NCI-H187 (cell line): Measurements from ENCODE around the gene GPHN.

Experiments
- DNase-seq, 2 experiments: peaks; one replicate each; lab custom pipeline; 2025; lab: John Stamatoyannopoulos, UW

The GPHN gene

GRCh38 chr14:67059596-67059995 lies 551.6 kb downstream of the GPHN start:
- DNase-seq = no peak

GRCh38 chr14:67060546-67060945 lies 552.6 kb downstream of the GPHN start:
- no peak for DNase-seq

- peak in 1 of 2 experiments; percentile 34 for DNase-seq
Measured at GRCh38 chr14:67067070-67067814, 559.3 kb downstream of the GPHN start.

- DNase-seq = no peak
Measured at GRCh38 chr14:67068251-67068650, 560.3 kb downstream of the GPHN start.

- DNase-seq = no peak
Measured at GRCh38 chr14:67071506-67071905, 563.6 kb downstream of the GPHN start.

GRCh38 chr14:67077921-67078320 lies 570.0 kb downstream of the GPHN start:
- DNase-seq = no peak

GRCh38 chr14:67079846-67080245 lies 571.9 kb downstream of the GPHN start:
- no peak for DNase-seq

- DNase-seq = no peak
Measured at GRCh38 chr14:67108230-67108629, 600.3 kb downstream of the GPHN start.

GRCh38 chr14:67111022-67111421 lies 603.1 kb downstream of the GPHN start:
- no peak for DNase-seq

GRCh38 chr14:67112344-67112743 lies 604.4 kb downstream of the GPHN start:
- DNase-seq = no peak

GRCh38 chr14:67127174-67127573 lies 619.2 kb downstream of the GPHN start:
- no peak for DNase-seq

GRCh38 chr14:67129768-67130167 lies 621.8 kb downstream of the GPHN start:
- no peak for DNase-seq

- no peak for DNase-seq
Measured at GRCh38 chr14:67131691-67132090, 623.7 kb downstream of the GPHN start.

- no peak for DNase-seq
Measured at GRCh38 chr14:67133144-67133543, 625.2 kb downstream of the GPHN start.

GRCh38 chr14:67133595-67134441 lies 625.9 kb downstream of the GPHN start:
- no peak for DNase-seq

- no peak for DNase-seq
Measured at GRCh38 chr14:67137744-67138371, 629.9 kb downstream of the GPHN start.

GRCh38 chr14:67140556-67140955 lies 632.6 kb downstream of the GPHN start:
- DNase-seq = no peak

- DNase-seq = no peak
Measured at GRCh38 chr14:67141146-67141900, 633.4 kb downstream of the GPHN start.

GRCh38 chr14:67151082-67151666 lies 643.2 kb downstream of the GPHN start:
- no peak for DNase-seq

GRCh38 chr14:67158566-67158965 lies 650.6 kb downstream of the GPHN start:
- DNase-seq = no peak

- DNase-seq = no peak
Measured at GRCh38 chr14:67162385-67162784, 654.4 kb downstream of the GPHN start.

- no peak for DNase-seq
Measured at GRCh38 chr14:67166450-67166853, 658.5 kb downstream of the GPHN start.
